ENCODE measurements around the gene RNF38. TPM values are rescaled to one million over a fixed set of nuclear protein-coding genes. Genes with fewer than 3 reads are reported as not detected.

RNF38 gene
- total and polyA plus RNA-seq, 7 donors, result 9.2 to 56.3 (median 38.5) TPM

- Histone ChIP-seq H3K36me3 (no peaks in the 10 kb centered on the region), H3K27ac (no peak overlapping the region), H3K27me3 (no peaks in the 10 kb centered on the region), H3K9me3 (no peaks in the 10 kb centered on the region), H3K4me3 (no peak overlapping the region), H3K4me1 (peaks cover 0 to 8% (median 2%) of the 10 kb centered on the region in 4 donors)
- WGBS, 2 donors, result 44 to 70% methylated on average over 2 of the region's 2 CpGs
- no peak for TF ChIP-seq POLR2A (IDR thresholded peaks at IDR 0.05)
- DNase-seq, result no peak
- intact Hi-C loops (cut with DNase I), result no loop called here
These were observed 36.8 kb upstream of the RNF38 start for GRCh38 chr9:36436909-36437308.

GRCh38 chr9:36433386-36433785, 33.3 kb upstream of the RNF38 start:
- WGBS, 2 donors, result 82 to 96% methylated on average over 6 of the region's 6 CpGs
- no peak for DNase-seq
- Histone ChIP-seq H3K36me3 (peaks cover 0 to 8% (median 0%) of the 10 kb centered on the region in 4 donors), H3K4me1 (peaks cover 0 to 8% (median 2%) of the 10 kb centered on the region in 4 donors), H3K27me3 (no peaks in the 10 kb centered on the region), H3K4me3 (no peak overlapping the region), H3K27ac (no peak overlapping the region), H3K9me3 (no peaks in the 10 kb centered on the region)
- intact Hi-C loops (cut with DNase I), result no loop called here
- no peak for TF ChIP-seq CTCF (IDR thresholded peaks at IDR 0.05)

- 93 to 94% methylated on average over 4 of the region's 4 CpGs for WGBS, 2 donors
- Histone ChIP-seq H3K4me3 (no peak overlapping the region), H3K27ac (no peak overlapping the region), H3K4me1 (no peaks in the 10 kb centered on the region), H3K9me3 (no peaks in the 10 kb centered on the region), H3K27me3 (no peaks in the 10 kb centered on the region), H3K36me3 (peaks cover 0 to 8% (median 0%) of the 10 kb centered on the region in 4 donors)
- TF ChIP-seq POLR2A (IDR thresholded peaks at IDR 0.05), result no peak
- no peak for TF ChIP-seq CTCF (IDR thresholded peaks at IDR 0.05)
- no peak for TF ChIP-seq POLR2AphosphoS5 (IDR thresholded peaks at IDR 0.05)
- no peak for TF ChIP-seq EP300 (IDR thresholded peaks at IDR 0.05)
- intact Hi-C loops (cut with DNase I), result no loop called here
- no peak for DNase-seq
These were observed 31.0 kb upstream of the RNF38 start for GRCh38 chr9:36431078-36431477.

GRCh38 chr9:36426945-36427344, 26.9 kb upstream of the RNF38 start:
- Histone ChIP-seq H3K4me1 (no peaks in the 10 kb centered on the region), H3K4me3 (no peak overlapping the region), H3K36me3 (peaks cover 0 to 8% (median 0%) of the 10 kb centered on the region in 4 donors), H3K27me3 (no peaks in the 10 kb centered on the region), H3K27ac (no peak overlapping the region), H3K9me3 (no peaks in the 10 kb centered on the region)
- intact Hi-C loops (cut with DNase I), result no loop called here
- no peak for TF ChIP-seq CTCF (IDR thresholded peaks at IDR 0.05)
- TF ChIP-seq POLR2A (IDR thresholded peaks at IDR 0.05), result no peak
- no peak for TF ChIP-seq POLR2AphosphoS5 (IDR thresholded peaks at IDR 0.05)
- no peak for TF ChIP-seq EP300 (IDR thresholded peaks at IDR 0.05)
- DNase-seq, result no peak

- peaks cover 0 to 10% (median 0%) of the 10 kb centered on the region in 4 donors for H3K36me3 ChIP-seq
- H3K4me3 ChIP-seq, result no peak overlapping the region
- no peak for TF ChIP-seq POLR2AphosphoS5 (IDR thresholded peaks at IDR 0.05)
- no peak for TF ChIP-seq POLR2A (IDR thresholded peaks at IDR 0.05)
- TF ChIP-seq EP300 (IDR thresholded peaks at IDR 0.05), result no peak
- TF ChIP-seq CTCF (IDR thresholded peaks at IDR 0.05), result no peak
- intact Hi-C loops (cut with DNase I), result no loop called here
- no peaks in the 10 kb centered on the region for H3K4me1 ChIP-seq
- no peak overlapping the region for H3K27ac ChIP-seq
- no peaks in the 10 kb centered on the region for H3K9me3 ChIP-seq
- no peak for DNase-seq
- no peaks in the 10 kb centered on the region for H3K27me3 ChIP-seq
- WGBS, 2 donors, result 93 to 94% methylated on average over 5 of the region's 5 CpGs
These were observed 26.3 kb upstream of the RNF38 start for GRCh38 chr9:36426348-36426747.
